Measurements from ENCODE around the gene GMEB2. TPM values are rescaled to one million over a fixed set of nuclear protein-coding genes. Genes with fewer than 3 reads are reported as not detected.

GMEB2 gene
- total RNA-seq, 8 experiments from 2014 or later, result 5.6 to 11.8 (median 8.4) TPM

- Histone ChIP-seq H3K4me1 (replicated peaks in 1 of 2) (peaks cover 10 to 22% of the 10 kb centered on the region in 2 donors), H3K27ac (peak overlapping the region; percentile 70 to 99), H3K4me3 (peak overlapping the region; percentile 81 to 95 (median 89))
- in situ Hi-C loops (cut with MboI; ENCODE audit: low pct_unique_long_range_greater_than_20kb in 2 of 9, low sequenced_read_pairs in 9 of 9, unreplicated experiment in 9 of 9), result loop anchor here in 1 of 9 experiments (25.0 kb wide), 1 partner anchor 190 kb away; no protein-coding TSS in a partner anchor
- WGBS, 10 experiments, result no CpG with 5 or more reads among the region's 28 CpGs
- peak in 6 of 8 experiments; percentile 1 to 19 (median 4) for ATAC-seq (replicated peaks in 6 of 8)
These were observed 897 bp upstream of the GMEB2 start for GRCh38 chr20:63627751-63628245.

GRCh38 chr20:63627129-63627750, 339 bp upstream of the GMEB2 start:
- WGBS, 10 experiments, result 0% methylated on average over 2 of the region's 68 CpGs; no CpG with 5 or more reads in 9 of the 10 experiments
- Histone ChIP-seq H3K4me3 (peak overlapping the region; percentile 81 to 95 (median 89)), H3K27ac (peak overlapping the region; percentile 99), H3K4me1 (replicated peaks in 1 of 2) (peaks cover 10 to 22% of the 10 kb centered on the region in 2 donors)
- peak; percentile 64 to 90 (median 87) for ATAC-seq (replicated peaks in 6 of 8)
- in situ Hi-C loops (cut with MboI; ENCODE audit: low pct_unique_long_range_greater_than_20kb in 2 of 9, low sequenced_read_pairs in 9 of 9, unreplicated experiment in 9 of 9), result loop anchor here in 1 of 9 experiments (25.0 kb wide), 1 partner anchor 190 kb away; no protein-coding TSS in a partner anchor

GRCh38 chr20:63625771-63626423, 1.0 kb downstream of the GMEB2 start:
- Histone ChIP-seq H3K27ac (peak overlapping the region; percentile 99), H3K4me1 (replicated peaks in 1 of 2) (peaks cover 10 to 22% of the 10 kb centered on the region in 2 donors), H3K4me3 (peak overlapping the region; percentile 81 to 95 (median 89))
- 35 to 91% (median 86%) methylated on average over 2 to 6 of the region's 36 CpGs; no CpG with 5 or more reads in 5 of the 10 experiments for WGBS, 10 experiments
- no peak for ATAC-seq (replicated peaks in 6 of 8)
- in situ Hi-C loops (cut with MboI; ENCODE audit: low pct_unique_long_range_greater_than_20kb in 2 of 9, low sequenced_read_pairs in 9 of 9, unreplicated experiment in 9 of 9), result loop anchor here in 1 of 9 experiments (25.0 kb wide), 1 partner anchor 189 kb away; no protein-coding TSS in a partner anchor

- Histone ChIP-seq H3K4me1 (replicated peaks in 1 of 2) (peaks cover 10 to 20% of the 10 kb centered on the region in 2 donors), H3K4me3 (no peak overlapping the region), H3K27ac (no peak overlapping the region)
- ATAC-seq (replicated peaks in 6 of 8), result peak in 1 of 8 experiments; percentile 26
- 55 to 99% (median 87%) methylated on average over 2 to 10 of the region's 15 CpGs; no CpG with 5 or more reads in 2 of the 10 experiments for WGBS, 10 experiments
- in situ Hi-C loops (cut with MboI; ENCODE audit: low pct_unique_long_range_greater_than_20kb in 2 of 9, low sequenced_read_pairs in 9 of 9, unreplicated experiment in 9 of 9), result no loop called here
These were observed 2.4 kb downstream of the GMEB2 start for GRCh38 chr20:63624486-63624885.

GRCh38 chr20:63622732-63623131, 4.2 kb downstream of the GMEB2 start:
- ATAC-seq (replicated peaks in 6 of 8), result no peak
- 89 to 100% (median 97%) methylated on average over 1 to 14 of the region's 14 CpGs; no CpG with 5 or more reads in 1 of the 10 experiments for WGBS, 10 experiments
- in situ Hi-C loops (cut with MboI; ENCODE audit: low pct_unique_long_range_greater_than_20kb in 2 of 9, low sequenced_read_pairs in 9 of 9, unreplicated experiment in 9 of 9), result no loop called here
- Histone ChIP-seq H3K4me3 (no peak overlapping the region), H3K4me1 (replicated peaks in 1 of 2) (peaks cover 3 to 6% of the 10 kb centered on the region in 2 donors), H3K27ac (no peak overlapping the region)

GRCh38 chr20:63622096-63622495, 4.8 kb downstream of the GMEB2 start:
- WGBS, 10 experiments, result 88 to 100% (median 100%) methylated on average over 1 to 4 of the region's 4 CpGs; no CpG with 5 or more reads in 3 of the 10 experiments
- H3K4me1 ChIP-seq (replicated peaks in 1 of 2), result peaks cover 3 to 6% of the 10 kb centered on the region in 2 donors
- no peak overlapping the region for H3K27ac ChIP-seq
- no peak overlapping the region for H3K4me3 ChIP-seq
- in situ Hi-C loops (cut with MboI; ENCODE audit: low pct_unique_long_range_greater_than_20kb in 2 of 9, low sequenced_read_pairs in 9 of 9, unreplicated experiment in 9 of 9), result no loop called here
- no peak for ATAC-seq (replicated peaks in 6 of 8)

- ATAC-seq (replicated peaks in 6 of 8), result no peak
- 60 to 100% (median 86%) methylated on average over 1 to 8 of the region's 8 CpGs; no CpG with 5 or more reads in 1 of the 10 experiments for WGBS, 10 experiments
- peaks cover 3 to 6% of the 10 kb centered on the region in 2 donors for H3K4me1 ChIP-seq (replicated peaks in 1 of 2)
- H3K27ac ChIP-seq, result no peak overlapping the region
- in situ Hi-C loops (cut with MboI; ENCODE audit: low pct_unique_long_range_greater_than_20kb in 2 of 9, low sequenced_read_pairs in 9 of 9, unreplicated experiment in 9 of 9), result no loop called here
- no peak overlapping the region for H3K4me3 ChIP-seq
These were observed 5.9 kb downstream of the GMEB2 start for GRCh38 chr20:63620991-63621390.

- in situ Hi-C loops (cut with MboI; ENCODE audit: low pct_unique_long_range_greater_than_20kb in 2 of 9, low sequenced_read_pairs in 9 of 9, unreplicated experiment in 9 of 9), result no loop called here
- WGBS, 10 experiments, result 66 to 92% (median 83%) methylated on average over 1 to 10 of the region's 13 CpGs; no CpG with 5 or more reads in 4 of the 10 experiments
- H3K27ac ChIP-seq, result no peak overlapping the region
- no peaks in the 10 kb centered on the region for H3K4me1 ChIP-seq (replicated peaks in 1 of 2)
- no peak for ATAC-seq (replicated peaks in 6 of 8)
- H3K4me3 ChIP-seq, result no peak overlapping the region
These were observed 7.4 kb downstream of the GMEB2 start for GRCh38 chr20:63619505-63619904.

- ATAC-seq (replicated peaks in 6 of 8), result no peak
- WGBS, 10 experiments, result 93 to 100% (median 96%) methylated on average over 2 to 10 of the region's 16 CpGs; no CpG with 5 or more reads in 5 of the 10 experiments
- in situ Hi-C loops (cut with MboI; ENCODE audit: low pct_unique_long_range_greater_than_20kb in 2 of 9, low sequenced_read_pairs in 9 of 9, unreplicated experiment in 9 of 9), result no loop called here
These were observed 7.8 kb downstream of the GMEB2 start for GRCh38 chr20:63619086-63619485.

GRCh38 chr20:63618291-63618980, 8.5 kb downstream of the GMEB2 start:
- H3K4me3 ChIP-seq, result no peak overlapping the region
- 87 to 100% (median 95%) methylated on average over 1 to 7 of the region's 11 CpGs; no CpG with 5 or more reads in 4 of the 10 experiments for whole genome bisulfite sequencing, 10 experiments
- no peaks in the 10 kb centered on the region for H3K4me1 ChIP-seq (replicated peaks in 1 of 2)
- H3K27ac ChIP-seq, result no peak overlapping the region
- ATAC-seq (replicated peaks in 6 of 8), result no peak
- in situ Hi-C loops (cut with MboI; ENCODE audit: low pct_unique_long_range_greater_than_20kb in 2 of 9, low sequenced_read_pairs in 9 of 9, unreplicated experiment in 9 of 9), result no loop called here

More at GRCh38 chr20:63619086-63619485, 7.8 kb downstream of the GMEB2 start:
- no peak overlapping the region for H3K27ac ChIP-seq
- H3K4me1 ChIP-seq (replicated peaks in 1 of 2), result no peaks in the 10 kb centered on the region
- H3K4me3 ChIP-seq, result no peak overlapping the region

- WGBS, 10 experiments, result 100% methylated on average over 1 to 2 of the region's 8 CpGs; no CpG with 5 or more reads in 8 of the 10 experiments
- Histone ChIP-seq H3K4me3 (no peak overlapping the region), H3K4me1 (replicated peaks in 1 of 2) (no peaks in the 10 kb centered on the region), H3K27ac (no peak overlapping the region)
- in situ Hi-C loops (cut with MboI; ENCODE audit: low pct_unique_long_range_greater_than_20kb in 2 of 9, low sequenced_read_pairs in 9 of 9, unreplicated experiment in 9 of 9), result no loop called here
- no peak for ATAC-seq (replicated peaks in 6 of 8)
These were observed 9.0 kb downstream of the GMEB2 start for GRCh38 chr20:63617876-63618265.

- in situ Hi-C loops (cut with MboI; ENCODE audit: low pct_unique_long_range_greater_than_20kb in 2 of 9, low sequenced_read_pairs in 9 of 9, unreplicated experiment in 9 of 9), result no loop called here
These were observed 9.6 kb downstream of the GMEB2 start for GRCh38 chr20:63617092-63617875.

More at GRCh38 chr20:63617092-63617875, 9.6 kb downstream of the GMEB2 start:
- Histone ChIP-seq H3K27ac (no peak overlapping the region), H3K4me3 (no peak overlapping the region), H3K4me1 (replicated peaks in 1 of 2) (no peaks in the 10 kb centered on the region)
- WGBS, 10 experiments, result 90 to 100% (median 96%) methylated on average over 1 to 13 of the region's 41 CpGs; no CpG with 5 or more reads in 3 of the 10 experiments
- no peak for ATAC-seq (replicated peaks in 6 of 8)
